DMS53 (cell line): ENCODE data around the gene GINS3.

Source experiments
- DNase-seq: peaks from one replicate; lab custom pipeline; 2025; lab: John Stamatoyannopoulos, UW

The GINS3 gene

GRCh38 chr16:58392215-58393137 lies at the start of gene GINS3:
Gene GINS3, plus strand, starts transcription at chr16:58392471. Its CDS starts 131 bp downstream, at chr16:58392602.
- DNase-seq, result peak; percentile 94

- no peak for DNase-seq
Measured at GRCh38 chr16:58343562-58343961, 48.7 kb upstream of the GINS3 start.

GRCh38 chr16:58345574-58346354 lies 46.5 kb upstream of the GINS3 start:
- peak; percentile 32 for DNase-seq

GRCh38 chr16:58346831-58347371 lies 45.4 kb upstream of the GINS3 start:
- DNase-seq, result no peak

GRCh38 chr16:58348986-58349385 lies 43.3 kb upstream of the GINS3 start:
- no peak for DNase-seq

GRCh38 chr16:58352690-58353089 lies 39.6 kb upstream of the GINS3 start:
- no peak for DNase-seq

GRCh38 chr16:58360041-58360634 lies 32.1 kb upstream of the GINS3 start:
- DNase-seq, result no peak

GRCh38 chr16:58361726-58362125 lies 30.5 kb upstream of the GINS3 start:
- no peak for DNase-seq

- DNase-seq, result no peak
Measured at GRCh38 chr16:58363746-58364393, 28.4 kb upstream of the GINS3 start.

- DNase-seq, result no peak
Measured at GRCh38 chr16:58365623-58366022, 26.6 kb upstream of the GINS3 start.

- DNase-seq, result peak; percentile 52
Measured at GRCh38 chr16:58366247-58367031, 25.8 kb upstream of the GINS3 start.

- no peak for DNase-seq
Measured at GRCh38 chr16:58367252-58367651, 25.0 kb upstream of the GINS3 start.

GRCh38 chr16:58371841-58372240 lies 20.4 kb upstream of the GINS3 start:
- DNase-seq, result no peak

GRCh38 chr16:58375386-58375785 lies 16.9 kb upstream of the GINS3 start:
- no peak for DNase-seq

- no peak for DNase-seq
Measured at GRCh38 chr16:58377932-58378331, 14.3 kb upstream of the GINS3 start.

- no peak for DNase-seq
Measured at GRCh38 chr16:58378401-58378800, 13.9 kb upstream of the GINS3 start.

- DNase-seq, result no peak
Measured at GRCh38 chr16:58379736-58380135, 12.5 kb upstream of the GINS3 start.

GRCh38 chr16:58381661-58382060 lies 10.6 kb upstream of the GINS3 start:
- no peak for DNase-seq

GRCh38 chr16:58384437-58385055 lies 7.7 kb upstream of the GINS3 start:
- peak; percentile 69 for DNase-seq

- DNase-seq, result no peak
Measured at GRCh38 chr16:58385218-58385773, 7.0 kb upstream of the GINS3 start.
